HG03558 (cell line): ENCODE results near the gene TUT1.
"Not testable (repeated sequence)": the region's sequence is repeated elsewhere in the genome, so short reads cannot be mapped to it uniquely, and the experiment has no call there.

Experiments
- ATAC-seq: cut with Tn5 transposase; IDR thresholded peaks from one replicate; pipeline ENCODE4 v1.9.1; 2021; ENCODE audit warnings: moderate number of reproducible peaks; ENCODE audit not compliant: unreplicated experiment; ENCODE audit errors: extremely low read depth

The TUT1 gene

DNA sequence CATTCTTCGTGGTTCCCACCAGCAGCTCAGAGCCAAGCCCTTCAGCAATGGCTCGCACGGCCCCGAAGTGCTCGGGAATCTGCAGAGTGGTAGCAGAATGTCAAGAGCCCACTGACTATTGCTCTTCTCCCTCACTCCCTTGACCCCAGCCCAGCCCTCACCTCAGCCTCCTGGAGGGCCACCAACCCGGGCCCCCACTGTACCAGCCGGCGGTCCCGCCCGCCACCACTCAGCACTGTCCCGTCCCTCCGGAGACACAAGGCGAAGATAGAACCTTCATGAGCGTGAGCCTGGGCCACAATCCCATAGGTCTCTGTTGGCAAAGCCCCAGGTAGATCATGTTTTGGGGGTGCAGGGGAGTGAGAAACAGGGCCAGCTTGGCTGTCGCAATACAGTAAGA, 14.6 kb upstream of the TUT1 start:
- ATAC-seq: no peak

DNA sequence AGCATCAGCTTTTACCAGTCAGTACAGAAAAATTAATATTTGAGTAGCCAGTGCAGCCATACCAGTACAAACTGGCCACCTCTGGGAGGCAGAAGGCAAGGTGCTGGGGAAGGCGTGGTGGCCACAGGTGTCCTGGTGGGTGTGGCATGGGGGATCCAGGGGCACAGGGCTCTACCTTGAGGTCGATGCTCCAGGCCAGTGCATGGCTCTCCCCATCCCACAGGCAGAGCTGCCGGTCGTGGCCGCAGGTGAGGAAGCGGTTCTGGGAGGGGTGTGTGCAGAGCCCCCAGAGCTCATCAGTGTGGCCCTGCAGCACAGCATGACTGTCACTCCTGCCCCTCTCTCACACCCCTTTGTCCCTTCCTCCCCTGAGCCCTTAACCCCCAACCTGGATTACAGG, 14.1 kb upstream of the TUT1 start:
- no peak for ATAC-seq

DNA sequence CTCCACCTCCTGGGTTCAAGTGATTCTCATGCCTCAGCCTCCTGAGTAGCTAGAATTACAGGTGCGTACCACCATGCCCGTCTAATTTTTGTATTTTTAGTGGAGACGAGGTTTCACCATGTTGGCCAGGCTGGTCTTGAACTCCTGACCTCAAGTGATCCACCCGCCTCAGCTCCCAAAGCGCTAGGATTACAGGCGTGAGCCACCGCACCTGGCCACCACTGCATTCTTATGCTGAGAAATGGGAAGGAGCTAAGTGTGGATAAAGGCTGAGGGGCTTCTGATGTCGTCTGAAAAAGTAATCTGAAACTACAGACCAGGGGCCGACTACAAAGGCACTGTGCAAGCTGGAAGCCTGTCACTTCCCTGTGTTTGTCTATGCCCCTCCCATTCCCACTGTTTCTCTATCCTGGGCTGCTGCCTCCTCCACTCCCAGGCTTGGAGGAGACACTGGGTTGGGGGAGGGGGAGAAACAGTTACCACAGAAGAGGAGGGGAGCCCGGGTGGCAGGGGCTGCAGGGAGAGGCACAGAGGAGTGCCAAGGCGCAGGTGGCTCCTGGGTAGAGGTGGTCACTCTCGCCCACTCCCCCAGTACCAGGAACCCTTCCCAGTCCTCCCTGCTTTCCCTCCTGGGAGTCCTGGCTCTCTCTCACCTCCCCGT, 13.3 kb upstream of the TUT1 start:
- ATAC-seq: no peak

DNA sequence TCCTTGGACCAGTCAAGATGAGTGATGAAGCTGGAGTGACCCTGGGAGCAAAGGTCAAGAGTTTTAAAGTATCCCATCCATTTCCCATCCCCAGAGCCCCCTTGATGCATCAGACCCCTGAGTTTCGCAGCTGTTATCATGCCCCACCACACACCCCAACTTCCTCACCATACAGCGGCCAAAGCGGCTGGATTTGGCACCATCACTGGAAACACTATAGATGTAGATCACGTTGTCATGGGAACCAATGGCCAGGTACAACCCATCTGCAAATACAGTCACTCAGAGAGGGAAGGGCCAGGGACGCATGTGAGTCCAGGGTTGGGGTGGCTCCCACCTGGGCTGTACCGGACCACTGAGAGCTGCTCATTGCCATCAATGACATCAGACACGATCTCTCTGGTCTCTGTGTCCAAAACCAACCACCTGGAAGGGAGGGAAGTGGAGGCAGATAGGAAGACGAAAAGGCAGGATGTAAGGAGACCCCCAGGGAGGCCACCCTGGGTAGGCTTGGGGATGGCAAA, 12.5 kb upstream of the TUT1 start:
- no peak for ATAC-seq

DNA sequence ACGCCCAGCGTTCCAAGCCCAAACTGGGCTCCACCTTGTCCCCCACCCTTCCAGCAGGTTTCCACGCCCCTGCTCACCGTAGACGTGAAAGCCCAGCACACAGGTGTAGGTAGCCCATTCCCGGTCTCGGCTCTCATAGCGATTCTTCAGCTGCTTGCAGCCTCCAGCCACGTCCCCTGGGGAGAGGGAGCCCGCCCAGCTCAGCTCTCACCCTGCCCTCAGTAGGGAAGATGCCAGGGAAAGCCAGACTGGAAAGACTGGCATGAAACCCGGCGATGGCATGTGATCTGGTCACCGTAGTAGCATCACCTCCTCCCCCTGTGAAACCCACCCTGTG, 11.7 kb upstream of the TUT1 start:
- ATAC-seq: no peak

DNA sequence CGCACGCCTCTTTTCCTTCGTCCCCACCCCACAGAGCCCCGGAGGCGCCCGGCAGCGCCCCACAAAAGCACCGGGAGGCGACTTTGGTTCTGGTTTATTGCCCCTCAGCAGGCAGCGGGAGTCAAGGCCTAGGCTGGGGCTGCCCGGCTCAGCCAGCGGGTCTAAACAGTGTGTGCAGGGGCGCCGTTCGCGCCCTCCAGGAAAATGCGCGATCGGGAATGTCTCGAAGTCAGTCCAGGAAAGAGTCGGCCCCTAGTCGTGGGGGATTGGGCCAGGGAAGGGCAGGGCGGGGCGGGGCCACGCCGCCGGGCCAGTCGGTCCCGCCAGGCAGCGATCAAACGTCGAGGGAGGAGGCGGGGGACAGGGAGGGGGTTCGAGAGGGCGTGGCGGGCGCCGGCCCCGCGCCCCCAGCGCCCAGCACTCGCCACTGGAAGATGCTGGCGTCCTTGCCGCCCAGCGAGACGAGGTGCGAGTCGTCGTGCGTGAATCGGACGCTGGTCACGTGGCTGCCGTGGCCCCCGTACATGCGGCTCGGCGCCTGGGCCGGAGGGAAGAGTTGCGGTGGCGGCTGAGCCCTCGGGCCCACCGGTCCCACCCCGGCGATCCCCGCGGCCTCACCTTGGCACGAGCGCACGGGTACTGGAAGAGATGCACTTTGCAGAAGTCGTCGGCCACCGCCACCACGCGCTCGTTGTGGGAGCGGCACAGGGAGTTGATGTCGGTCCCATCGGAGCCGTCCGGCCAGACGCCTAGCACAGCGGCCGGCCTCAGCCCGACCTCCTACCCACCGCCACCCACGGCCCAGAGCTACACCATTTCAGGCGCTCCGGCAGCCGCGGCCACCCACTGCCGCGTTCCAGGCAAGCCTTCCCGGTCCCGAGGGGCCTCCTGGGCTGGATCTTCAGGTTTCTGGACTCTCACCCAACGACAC, 11.1 kb upstream of the TUT1 start:
- ATAC-seq: no peak

DNA sequence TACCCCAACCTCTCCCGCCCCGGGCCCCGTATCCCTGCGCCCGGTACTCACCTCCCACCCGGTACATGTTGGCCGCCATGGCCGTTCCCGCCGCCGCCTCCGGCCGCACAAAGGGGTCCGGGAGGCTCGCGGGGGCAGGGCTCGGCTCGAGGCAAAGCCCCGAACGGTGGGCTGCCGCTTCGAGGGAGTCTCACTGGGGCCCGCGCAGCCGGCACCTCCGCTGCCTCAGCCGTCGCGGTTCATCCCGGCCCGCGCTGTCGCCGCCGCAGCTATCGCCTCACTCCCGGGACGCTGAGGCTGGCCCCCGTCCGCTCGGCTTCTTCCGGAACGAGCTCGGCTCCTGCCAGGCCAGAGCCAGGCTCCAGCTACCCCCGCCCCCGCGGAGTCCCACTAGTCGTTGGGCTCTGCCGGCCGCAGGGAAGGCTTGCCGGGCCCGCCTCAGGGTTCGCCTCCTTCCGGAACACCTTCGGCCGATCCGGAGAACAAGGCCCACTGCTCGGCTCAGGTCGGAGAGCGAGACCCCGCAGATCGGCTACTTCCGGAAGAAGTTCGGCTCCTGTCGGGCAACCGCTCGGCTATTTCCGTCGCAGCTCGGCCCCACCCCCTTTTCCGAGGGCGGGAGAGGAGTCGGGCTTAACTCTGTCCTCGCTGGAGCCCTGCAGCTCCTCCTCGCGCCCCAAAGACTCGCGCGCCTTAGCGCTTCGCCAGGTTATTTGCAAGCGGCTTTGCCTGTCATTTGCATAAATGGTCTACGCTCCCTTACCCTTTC, 10.2 kb upstream of the TUT1 start, which contains the start of gene MTA2:
MTA2 (minus strand) TSS at position 494 of the 769 bp plus-strand sequence; CDS start at position 79, 415 bp downstream.
- peak; percentile 48 for ATAC-seq

DNA sequence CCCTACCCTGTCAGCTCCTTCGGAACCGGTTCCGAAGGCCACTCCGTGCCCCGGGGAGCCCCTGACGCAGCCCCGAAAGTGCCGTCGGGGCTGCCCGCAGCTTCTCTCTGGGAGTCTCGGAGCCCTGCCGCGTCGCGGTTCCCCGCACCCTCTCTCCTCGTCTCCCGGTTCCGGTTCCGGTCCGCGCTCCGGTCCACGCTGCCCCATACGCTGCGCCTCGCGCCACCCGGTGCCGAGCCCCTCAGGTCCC, 9.7 kb upstream of the TUT1 start:
- ATAC-seq: no peak

DNA sequence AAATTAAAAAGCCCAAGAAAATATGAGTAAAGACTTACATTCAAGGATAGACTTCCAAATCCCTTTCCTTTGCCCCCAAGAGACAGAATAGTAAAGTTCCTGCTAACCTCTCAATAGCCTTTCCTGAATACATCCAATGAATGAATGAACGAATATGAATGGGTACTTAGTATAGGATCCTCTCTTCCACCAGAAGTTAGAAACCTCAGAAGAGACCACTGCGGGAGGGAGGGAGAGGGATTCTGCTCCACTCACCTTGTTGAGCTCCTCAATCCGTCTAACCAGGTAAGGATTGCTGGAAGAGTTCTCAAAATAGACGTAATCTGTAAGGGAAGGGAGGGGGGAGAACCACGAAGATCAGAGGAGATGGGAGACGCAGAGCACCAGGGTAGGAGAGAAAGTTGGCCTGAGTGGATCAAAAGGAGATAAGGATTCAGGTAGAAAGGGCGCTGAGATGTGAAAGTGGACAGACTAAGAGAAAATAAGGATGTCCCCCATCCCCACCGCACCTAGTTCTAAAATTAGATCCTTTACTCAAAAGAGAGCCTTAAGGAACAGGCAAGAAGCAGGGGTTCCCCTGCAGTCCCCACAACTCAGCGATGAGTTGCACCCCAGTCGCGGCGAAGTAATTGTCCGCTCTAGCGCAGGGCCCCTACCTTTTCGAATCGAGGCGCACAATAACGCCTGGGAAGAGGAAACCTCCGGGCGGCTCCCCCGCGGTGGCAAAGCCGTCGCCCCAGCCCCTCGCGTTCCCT, 9.2 kb upstream of the TUT1 start:
- ATAC-seq: no peak

DNA sequence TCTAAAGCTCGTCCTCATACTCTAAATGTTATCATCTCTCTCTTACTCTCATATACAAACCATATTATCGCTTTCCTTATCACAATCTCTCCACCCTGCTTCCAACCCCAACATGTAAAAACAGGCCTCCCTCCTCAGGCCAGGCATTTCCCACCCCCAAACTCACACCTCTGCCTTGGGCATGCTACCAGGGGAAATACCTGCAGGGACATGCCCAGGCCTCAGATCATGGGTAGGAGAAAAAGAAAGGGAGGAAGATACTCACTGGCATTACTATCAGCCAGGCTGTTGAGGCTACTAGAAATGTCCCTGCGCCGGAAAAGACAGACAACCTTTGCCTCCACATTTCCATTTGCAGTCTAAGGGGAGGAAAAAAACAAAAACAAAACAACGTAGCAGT, 8.6 kb upstream of the TUT1 start:
- ATAC-seq: no peak

DNA sequence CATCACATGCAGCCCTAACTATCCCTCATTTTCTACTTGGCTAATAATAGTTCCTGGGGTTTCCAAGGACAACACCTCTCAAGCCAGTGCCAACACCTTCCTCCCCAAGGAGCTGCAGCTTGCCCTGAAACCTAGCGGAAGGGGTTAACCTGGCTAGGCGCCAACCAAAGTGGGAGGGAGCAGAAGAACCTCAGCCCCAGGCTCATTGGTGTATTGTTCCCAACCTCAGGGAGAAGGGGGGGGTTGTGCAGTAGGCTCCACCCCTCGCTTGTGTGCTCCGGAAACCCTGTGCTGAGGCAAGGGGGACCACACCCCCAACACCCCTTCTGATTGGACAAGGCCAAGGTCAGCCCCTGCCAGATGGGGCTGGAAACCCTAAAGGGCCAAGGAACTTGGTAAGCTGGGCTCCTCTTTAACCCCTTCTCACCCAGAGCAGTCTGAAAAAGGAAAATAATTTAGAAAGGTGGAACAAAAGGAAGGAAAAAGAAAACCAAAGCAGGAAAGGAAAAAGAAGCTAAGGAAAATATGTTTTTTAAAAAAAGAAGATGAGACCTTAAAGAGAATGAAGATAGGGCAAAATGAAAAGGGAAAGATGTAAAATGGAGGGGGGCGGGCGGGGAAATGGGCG, 7.9 kb upstream of the TUT1 start:
- peak; percentile 28 for ATAC-seq

DNA sequence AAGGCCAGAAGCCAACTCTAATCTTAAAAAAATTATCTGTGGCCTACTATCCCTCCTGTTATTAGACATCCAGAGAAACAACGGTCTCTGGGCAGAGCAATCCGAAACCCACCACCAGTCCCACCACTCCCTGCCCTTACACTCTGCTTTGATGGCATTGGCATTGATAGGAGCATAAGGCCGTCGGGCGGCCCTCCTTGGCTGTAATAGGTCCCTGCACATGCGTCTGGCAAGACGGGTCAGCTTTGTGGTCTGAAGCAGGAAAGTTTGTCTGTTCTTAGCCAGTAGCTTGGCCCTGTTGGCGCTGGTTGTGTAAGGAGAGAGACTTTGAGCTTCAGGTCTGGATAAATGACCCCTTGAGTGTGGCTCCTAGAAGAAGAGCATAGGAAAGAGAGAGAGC, 3.8 kb upstream of the TUT1 start:
- no peak for ATAC-seq

DNA sequence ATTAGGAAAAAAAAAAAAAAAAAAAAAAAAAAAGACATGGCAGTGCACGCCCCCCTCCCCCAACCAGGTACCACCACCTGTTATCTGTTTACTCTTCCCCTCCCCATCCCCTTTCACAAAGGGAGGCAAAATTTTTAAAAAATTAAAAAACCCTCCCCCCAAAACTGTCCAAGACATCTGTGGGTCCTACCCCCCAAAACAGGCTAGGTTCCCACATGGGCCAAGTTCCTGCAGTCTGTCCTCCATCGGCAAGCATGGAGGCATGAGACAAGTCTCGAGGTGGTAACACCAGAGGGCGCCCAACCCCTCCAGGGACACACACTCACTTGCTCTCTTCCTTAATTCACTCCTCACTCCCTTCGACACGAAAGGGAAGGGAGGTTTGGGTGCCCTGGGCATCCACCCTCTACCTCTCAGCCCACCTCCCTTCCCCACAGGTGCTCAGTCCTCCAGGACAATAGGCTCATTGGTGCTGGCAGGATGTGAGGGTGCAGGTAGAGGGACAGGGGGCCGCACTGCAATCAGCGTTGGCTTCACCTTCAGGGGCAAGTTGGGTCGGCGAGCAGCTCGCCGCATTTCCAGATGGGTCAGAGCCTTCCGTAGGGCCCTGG, 2.2 kb upstream of the TUT1 start:
- no peak for ATAC-seq

DNA sequence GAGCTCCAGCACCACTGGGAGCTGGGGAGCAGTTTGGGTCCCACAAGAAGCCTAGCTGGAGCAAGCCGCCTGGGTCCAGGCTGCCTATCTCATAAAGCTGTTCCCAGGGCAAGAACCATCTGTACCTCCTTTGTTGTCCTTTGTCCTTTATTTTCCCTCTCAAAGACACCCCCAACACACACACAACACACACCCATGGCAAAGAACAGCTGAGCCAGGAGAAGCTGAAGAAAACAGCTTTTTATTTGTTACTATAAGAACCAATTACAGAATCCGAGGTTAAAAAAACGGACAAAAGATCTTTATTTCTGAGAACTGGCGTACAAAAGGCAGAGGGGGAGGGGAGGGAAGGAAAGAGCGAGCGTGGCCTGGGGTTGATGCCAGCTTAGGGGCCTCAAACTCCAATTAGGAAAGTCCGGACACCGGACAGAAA, 1.7 kb upstream of the TUT1 start:
- no peak for ATAC-seq

DNA sequence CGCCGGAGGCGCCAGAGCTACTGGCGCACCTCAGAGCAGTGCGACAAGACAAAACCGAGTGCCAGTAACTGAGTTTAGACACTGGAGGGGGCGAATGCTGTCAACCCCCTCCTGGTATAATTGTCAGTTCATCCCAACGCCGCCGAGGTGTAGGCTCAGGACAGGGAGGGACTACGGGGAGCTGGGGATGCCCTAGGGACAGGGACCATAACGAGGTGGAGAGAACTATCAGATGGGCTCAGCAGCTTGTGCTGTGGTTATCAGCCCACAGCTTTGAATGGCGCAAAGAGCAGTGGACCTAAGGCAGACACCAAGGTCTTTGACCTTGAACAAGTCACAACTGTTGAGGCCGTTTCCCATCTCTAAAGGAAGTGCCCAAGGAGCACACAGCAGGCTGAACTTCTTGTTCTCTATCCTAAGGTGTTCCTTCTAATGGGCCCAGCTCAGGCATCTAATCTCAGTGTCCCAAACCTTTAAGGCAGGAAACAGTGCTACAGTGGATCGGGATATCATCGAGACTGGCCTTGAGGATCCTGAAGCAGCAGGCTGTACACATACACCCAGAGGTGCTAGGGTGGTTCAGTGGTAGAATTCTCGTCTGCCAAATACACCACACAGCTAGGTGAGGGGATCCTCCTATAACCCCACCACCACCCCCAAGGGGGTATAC, 958 bp upstream of the TUT1 start:
- ATAC-seq: no peak

DNA sequence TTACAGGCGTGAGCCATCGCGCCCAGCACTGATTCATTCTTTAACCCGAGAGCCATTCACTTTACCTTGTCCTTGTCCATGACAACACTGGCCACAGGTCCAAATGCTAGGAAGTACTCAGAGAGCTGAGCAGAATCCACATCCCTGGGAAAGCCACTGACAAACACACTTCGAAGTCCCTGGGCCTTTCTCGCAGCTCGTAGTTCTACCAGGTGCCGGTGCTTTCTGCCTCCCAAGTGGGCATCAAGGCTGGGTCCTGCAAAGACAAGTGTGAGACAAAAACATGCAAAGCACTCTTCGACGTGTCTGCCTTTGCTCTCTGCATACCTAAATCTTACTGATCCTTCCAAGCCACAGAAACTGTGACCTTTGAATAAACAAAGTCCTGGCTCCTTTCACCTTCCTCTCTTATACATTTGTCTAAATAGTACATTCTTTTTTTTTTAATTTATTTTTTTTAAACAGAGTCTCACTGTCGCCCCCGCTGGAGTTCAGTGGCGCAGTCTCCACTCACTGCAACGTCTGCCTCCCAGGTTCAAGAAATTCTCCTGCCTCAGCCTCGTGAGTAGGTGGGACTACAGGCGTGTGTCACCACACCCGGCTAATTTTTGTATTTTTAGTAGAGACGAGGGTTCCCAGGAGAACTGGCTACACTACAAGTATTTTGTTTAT, 2.2 kb downstream of the TUT1 start:
- ATAC-seq: no peak

DNA sequence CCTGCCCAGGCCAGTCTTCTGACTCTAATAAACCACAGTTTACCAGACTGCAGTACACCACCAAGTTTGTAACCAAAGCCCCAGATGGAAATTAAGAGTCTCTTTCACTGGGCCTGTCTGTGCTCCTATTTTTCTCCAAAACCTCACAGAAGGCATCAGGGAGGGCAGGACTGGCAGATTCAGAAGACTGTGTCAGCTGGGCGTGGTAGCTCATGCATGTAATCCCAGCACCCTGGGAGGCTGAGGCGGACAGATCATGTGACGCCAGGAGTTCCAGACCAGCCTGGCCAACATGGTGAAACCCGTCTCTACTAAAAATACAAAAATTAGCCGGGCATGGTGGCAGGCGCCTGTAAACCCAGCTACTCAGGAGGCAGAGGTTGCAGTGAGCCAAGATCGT, 6.0 kb downstream of the TUT1 start:
- not testable (repeated sequence) for ATAC-seq

DNA sequence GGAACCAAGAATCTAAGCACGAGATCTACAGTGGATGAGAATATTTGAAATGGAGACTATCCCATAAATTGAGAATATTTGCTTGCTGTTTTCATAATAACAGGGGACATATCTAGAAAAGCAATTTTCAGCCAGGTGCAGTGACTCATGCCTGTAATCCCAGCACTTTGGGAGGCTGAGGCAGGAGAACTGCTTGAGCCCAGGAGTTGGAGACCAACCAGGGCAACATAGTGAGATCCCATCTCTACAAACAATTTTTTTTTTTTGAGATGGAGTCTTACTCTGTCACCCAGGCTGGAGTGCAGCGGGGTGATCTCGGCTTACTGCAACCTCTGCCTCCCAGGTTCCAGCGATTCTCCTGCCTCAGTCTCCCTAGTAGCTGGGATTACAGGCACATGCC, 9.6 kb downstream of the TUT1 start:
- ATAC-seq: not testable (repeated sequence)
